ENCODE data around the gene ZCCHC4.

DNA sequence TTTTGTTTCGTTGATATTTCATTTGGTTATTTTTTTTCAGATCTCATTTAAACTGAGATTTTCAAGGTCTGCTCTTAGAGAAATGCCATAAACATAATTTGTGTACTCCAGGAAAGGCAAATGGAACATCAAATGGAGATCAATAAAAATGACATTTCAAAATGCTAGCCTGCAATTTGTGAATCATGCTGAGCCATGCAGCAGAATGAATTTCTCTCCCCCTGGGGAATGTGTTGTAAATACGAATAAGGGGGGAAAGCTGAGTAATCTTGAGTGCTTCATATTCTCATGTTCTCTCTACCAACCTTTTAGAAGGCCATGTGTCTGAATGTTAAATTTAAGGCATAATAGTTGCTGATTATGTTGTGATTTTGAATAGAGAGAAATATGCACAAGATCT lies 7.8 kb downstream of the ZCCHC4 start:
- no peak for TF ChIP-seq GLIS3 (CRISPR knock-in tag; IDR thresholded peaks at IDR 0.05)
- TF ChIP-seq, protein P1, sequence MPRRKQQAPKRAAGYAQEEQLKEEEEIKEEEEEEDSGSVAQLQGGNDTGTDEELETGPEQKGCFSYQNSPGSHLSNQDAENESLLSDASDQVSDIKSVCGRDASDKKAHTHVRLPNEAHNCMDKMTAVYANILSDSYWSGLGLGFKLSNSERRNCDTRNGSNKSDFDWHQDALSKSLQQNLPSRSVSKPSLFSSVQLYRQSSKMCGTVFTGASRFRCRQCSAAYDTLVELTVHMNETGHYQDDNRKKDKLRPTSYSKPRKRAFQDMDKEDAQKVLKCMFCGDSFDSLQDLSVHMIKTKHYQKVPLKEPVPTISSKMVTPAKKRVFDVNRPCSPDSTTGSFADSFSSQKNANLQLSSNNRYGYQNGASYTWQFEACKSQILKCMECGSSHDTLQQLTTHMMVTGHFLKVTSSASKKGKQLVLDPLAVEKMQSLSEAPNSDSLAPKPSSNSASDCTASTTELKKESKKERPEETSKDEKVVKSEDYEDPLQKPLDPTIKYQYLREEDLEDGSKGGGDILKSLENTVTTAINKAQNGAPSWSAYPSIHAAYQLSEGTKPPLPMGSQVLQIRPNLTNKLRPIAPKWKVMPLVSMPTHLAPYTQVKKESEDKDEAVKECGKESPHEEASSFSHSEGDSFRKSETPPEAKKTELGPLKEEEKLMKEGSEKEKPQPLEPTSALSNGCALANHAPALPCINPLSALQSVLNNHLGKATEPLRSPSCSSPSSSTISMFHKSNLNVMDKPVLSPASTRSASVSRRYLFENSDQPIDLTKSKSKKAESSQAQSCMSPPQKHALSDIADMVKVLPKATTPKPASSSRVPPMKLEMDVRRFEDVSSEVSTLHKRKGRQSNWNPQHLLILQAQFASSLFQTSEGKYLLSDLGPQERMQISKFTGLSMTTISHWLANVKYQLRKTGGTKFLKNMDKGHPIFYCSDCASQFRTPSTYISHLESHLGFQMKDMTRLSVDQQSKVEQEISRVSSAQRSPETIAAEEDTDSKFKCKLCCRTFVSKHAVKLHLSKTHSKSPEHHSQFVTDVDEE (CRISPR knock-in tag; IDR thresholded peaks at IDR 0.05), result no peak
- TF ChIP-seq SNAI2 (CRISPR knock-in tag; IDR thresholded peaks at IDR 0.05), result no peak
- TF ChIP-seq CSDC2 (CRISPR knock-in tag; IDR thresholded peaks at IDR 0.05), result no peak
- no peak for TF ChIP-seq ZNF565 (CRISPR knock-in tag; conservative IDR thresholded peaks at IDR 0.05; ENCODE audit: low read depth)
- no peak for TF ChIP-seq ARNTL (CRISPR knock-in tag; IDR thresholded peaks at IDR 0.05; ENCODE audit: borderline replicate concordance, low read depth)
- TF ChIP-seq ZNF8 (CRISPR knock-in tag; IDR thresholded peaks at IDR 0.05), result no peak
- TF ChIP-seq, protein P2, sequence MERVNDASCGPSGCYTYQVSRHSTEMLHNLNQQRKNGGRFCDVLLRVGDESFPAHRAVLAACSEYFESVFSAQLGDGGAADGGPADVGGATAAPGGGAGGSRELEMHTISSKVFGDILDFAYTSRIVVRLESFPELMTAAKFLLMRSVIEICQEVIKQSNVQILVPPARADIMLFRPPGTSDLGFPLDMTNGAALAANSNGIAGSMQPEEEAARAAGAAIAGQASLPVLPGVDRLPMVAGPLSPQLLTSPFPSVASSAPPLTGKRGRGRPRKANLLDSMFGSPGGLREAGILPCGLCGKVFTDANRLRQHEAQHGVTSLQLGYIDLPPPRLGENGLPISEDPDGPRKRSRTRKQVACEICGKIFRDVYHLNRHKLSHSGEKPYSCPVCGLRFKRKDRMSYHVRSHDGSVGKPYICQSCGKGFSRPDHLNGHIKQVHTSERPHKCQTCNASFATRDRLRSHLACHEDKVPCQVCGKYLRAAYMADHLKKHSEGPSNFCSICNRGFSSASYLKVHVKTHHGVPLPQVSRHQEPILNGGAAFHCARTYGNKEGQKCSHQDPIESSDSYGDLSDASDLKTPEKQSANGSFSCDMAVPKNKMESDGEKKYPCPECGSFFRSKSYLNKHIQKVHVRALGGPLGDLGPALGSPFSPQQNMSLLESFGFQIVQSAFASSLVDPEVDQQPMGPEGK (CRISPR knock-in tag; IDR thresholded peaks at IDR 0.05; ENCODE audit: borderline replicate concordance), result no peak
- no peak for TF ChIP-seq ZFP3 (CRISPR knock-in tag; IDR thresholded peaks at IDR 0.05)

Measured in SK-N-SH treated with all-trans-retinoic acid at 6 μM for 48 hours (cell line).